ENCODE measurements around the gene DSC1. TPM values are rescaled to one million over a fixed set of nuclear protein-coding genes. Genes with fewer than 3 reads are reported as not detected.

The DSC1 gene
- total and polyA plus RNA-seq, 2 of the 8 experiments (the other 6 are each of a cell fraction or from before 2014, with no cell fraction given): 0.02 TPM; not detected in 1

DNA sequence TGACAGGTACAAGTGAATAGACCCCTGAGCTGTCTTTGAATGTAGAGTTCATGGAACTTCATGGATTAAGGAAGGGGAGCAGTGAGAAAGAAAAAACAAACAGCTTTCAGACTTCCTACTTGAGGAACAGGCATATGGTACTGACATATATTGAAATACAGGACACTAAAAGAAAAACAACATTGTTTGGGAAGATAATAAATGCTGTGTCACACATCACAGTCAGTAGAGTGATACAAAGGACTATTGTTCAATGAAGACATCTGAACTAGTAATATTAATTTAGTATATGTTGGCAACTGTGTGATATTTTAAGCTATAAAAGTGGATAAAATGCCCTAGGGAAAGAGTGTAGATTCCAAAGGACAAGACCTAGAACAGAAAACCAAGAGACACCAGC lies 63.8 kb downstream of the DSC1 start (continued):
- no peak for TF ChIP-seq KDM5A (IDR thresholded peaks at IDR 0.05; ENCODE audit: low read length)
- no peak for TF ChIP-seq FOSL1 (IDR thresholded peaks at IDR 0.05; ENCODE audit: insufficient read depth, low read depth, low read length)
- no peak for TF ChIP-seq SIX5 (IDR thresholded peaks at IDR 0.05; ENCODE audit: low read depth, low read length)
- TF ChIP-seq JUND (IDR thresholded peaks at IDR 0.05; ENCODE audit: low read length): no peak
- TF ChIP-seq GTF2F1 (IDR thresholded peaks at IDR 0.05; ENCODE audit: borderline replicate concordance, low read depth, low read length): no peak
- no peak for TF ChIP-seq BRCA1 (IDR thresholded peaks at IDR 0.05; ENCODE audit: low read depth, low read length)
